ENCODE results near the gene TRAF4. TPM values are rescaled to one million over a fixed set of nuclear protein-coding genes. Genes with fewer than 3 reads are reported as not detected.
"Not testable (repeated sequence)": the region's sequence is repeated elsewhere in the genome, so short reads cannot be mapped to it uniquely, and the experiment has no call there.

Gene TRAF4
- total RNA-seq, 1 experiment from 2014 or later: 216 TPM

DNA sequence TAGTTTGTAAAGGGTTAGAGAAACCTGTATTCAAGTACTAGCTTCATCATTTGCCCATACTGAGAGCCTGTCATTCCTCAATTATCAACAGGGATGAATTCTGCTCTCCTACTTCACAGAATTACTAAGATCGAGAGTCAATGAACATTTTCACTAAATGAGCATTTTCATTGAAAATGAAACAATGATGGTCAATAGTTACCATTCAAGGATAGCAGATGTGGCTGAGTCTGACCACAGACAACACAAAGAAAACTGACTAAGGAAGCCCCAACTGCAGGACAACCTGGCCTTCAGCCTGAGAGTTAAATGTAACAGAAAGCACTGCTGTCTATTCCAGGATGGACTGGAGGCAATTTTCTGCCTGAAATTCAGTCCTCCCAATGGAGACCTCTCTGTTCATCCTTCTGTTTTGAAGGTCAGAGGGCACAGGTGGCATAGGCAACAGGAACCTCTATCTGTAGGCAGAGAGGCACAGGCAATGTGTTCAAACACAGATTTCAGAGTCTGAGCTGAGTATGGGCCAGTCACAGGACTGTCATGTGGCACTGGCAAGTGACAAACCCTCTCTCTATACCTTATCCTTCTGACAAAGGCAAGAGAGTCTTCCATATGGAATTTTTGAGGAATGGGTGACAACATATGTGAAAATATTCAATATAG lies 19.5 kb downstream of the TRAF4 start:
- DNase-seq: no peak
- no peaks in the 10 kb centered on the region for H3K27me3 ChIP-seq (ENCODE audit: control insufficient read depth, insufficient read depth, low read length)
- H3K4me3 ChIP-seq (ENCODE audit: insufficient read depth, low read depth, low read length): no peak overlapping the region
- peaks cover 23% of the 10 kb centered on the region for H3K36me3 ChIP-seq (replicated peaks; ENCODE audit: control insufficient read depth, insufficient read depth, low read length)

DNA sequence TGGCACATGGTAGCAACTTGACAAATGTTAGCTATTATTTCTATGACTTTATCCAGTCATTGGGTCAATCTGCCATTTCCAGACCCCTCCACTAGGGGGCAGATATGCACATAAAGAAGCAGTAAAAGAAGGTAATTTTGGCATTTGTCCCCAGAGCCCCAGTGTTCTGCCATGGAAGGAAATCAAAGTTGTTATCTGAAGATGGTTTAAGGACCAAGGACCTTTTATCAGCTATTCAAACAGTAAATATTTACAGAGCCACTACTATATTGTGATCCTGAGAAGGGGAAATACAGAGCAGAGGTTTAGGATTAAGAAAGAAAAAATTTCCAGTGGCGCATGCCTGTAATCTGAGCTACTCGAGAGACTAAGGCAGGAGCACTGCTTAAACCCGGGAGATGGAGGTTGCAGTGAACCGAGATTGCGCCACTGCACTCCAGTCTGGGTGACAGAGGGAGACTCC lies 20.0 kb downstream of the TRAF4 start:
- Histone ChIP-seq H3K4me3 (ENCODE audit: insufficient read depth, low read depth, low read length) (no peak overlapping the region), H3K27me3 (ENCODE audit: control insufficient read depth, insufficient read depth, low read length) (no peaks in the 10 kb centered on the region), H3K36me3 (replicated peaks; ENCODE audit: control insufficient read depth, insufficient read depth, low read length) (peaks cover 17% of the 10 kb centered on the region)
- peak; percentile 71 for DNase-seq

DNA sequence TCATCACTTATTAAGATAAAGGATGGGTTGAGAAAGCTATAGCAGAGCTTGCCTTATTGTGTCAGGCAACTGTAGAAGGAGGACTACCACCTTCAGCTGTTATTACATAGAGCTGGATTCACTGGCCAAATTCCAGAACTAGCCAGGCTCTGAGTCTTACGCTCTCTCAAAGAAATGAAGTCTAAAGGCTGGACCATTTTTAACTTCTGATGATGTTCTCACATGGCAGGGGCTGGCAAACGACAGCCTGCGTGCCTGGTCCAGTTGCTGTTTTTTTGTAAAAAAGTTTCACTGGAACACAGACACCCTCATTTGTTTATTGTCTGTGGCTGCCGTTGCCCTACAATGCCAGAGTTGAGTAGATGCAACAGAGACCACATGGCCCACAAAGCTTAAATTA lies 21.2 kb downstream of the TRAF4 start:
- Histone ChIP-seq H3K36me3 (replicated peaks; ENCODE audit: control insufficient read depth, insufficient read depth, low read length) (peaks cover 7% of the 10 kb centered on the region), H3K27me3 (ENCODE audit: control insufficient read depth, insufficient read depth, low read length) (no peaks in the 10 kb centered on the region), H3K4me3 (ENCODE audit: insufficient read depth, low read depth, low read length) (no peak overlapping the region)
- no peak for DNase-seq

DNA sequence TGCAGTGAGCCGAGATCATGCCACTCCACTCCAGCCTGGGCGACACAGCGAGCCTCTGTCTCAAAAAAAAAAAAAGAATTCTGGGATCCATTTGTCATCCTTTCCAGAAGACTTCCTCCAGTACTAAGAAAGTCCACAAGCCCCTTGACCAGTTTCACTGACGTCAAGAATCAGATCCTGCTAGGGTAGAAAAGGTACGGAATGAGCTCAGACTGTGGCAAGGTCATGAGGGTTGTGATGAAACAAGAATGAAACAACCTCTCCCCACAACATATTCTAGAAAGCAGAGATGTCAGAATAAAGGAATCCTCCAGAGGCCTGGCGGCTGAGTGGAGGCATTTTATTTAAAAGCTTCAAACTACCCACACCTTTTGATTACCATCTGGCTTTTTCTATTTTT lies 29.9 kb downstream of the TRAF4 start:
- Histone ChIP-seq H3K27me3 (ENCODE audit: control insufficient read depth, insufficient read depth, low read length) (no peaks in the 10 kb centered on the region), H3K4me3 (ENCODE audit: insufficient read depth, low read depth, low read length) (no peak overlapping the region), H3K36me3 (replicated peaks; ENCODE audit: control insufficient read depth, insufficient read depth, low read length) (no peaks in the 10 kb centered on the region)
- no peak for DNase-seq

DNA sequence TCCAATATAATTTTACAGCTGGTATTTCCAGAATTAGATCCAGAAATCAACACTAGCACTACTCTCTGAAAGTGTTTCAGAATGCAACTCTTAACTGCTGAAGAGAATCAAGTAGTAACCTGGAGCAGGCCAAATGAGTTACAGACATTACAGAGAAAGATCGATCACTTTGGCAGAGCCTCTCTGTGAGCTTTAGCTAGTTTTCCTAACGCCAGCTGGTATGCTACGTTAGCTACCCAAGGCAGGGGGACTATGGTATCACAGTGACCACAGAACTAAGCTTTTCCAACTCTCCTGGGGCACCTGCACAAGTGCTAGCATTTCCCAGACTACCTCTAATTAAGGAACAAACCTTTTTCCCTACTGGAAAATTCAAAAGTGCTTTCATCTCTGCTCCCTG lies 30.4 kb downstream of the TRAF4 start:
- no peak for DNase-seq
- Histone ChIP-seq H3K36me3 (replicated peaks; ENCODE audit: control insufficient read depth, insufficient read depth, low read length) (no peaks in the 10 kb centered on the region), H3K4me3 (ENCODE audit: insufficient read depth, low read depth, low read length) (no peak overlapping the region), H3K27me3 (ENCODE audit: control insufficient read depth, insufficient read depth, low read length) (no peaks in the 10 kb centered on the region)

DNA sequence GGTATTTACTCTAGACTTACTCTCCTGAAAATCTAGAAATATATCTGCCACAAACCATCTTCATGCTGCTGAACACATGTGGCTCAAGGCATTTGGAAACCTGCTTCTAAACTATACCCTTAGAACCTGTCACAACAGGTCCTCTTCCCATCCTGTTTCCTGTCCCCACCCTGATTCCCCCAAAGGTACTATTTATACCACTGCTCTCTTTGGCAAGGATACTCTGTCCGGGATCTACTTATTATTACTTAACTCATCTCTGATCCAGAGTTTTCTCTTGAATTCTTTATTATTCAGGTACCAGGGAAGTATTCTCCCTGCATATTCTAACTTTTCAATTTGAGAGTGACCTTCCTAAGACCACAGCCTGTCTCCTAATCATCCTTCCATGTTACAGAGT lies 33.4 kb downstream of the TRAF4 start:
- no peak overlapping the region for H3K4me3 ChIP-seq (ENCODE audit: insufficient read depth, low read depth, low read length)
- no peaks in the 10 kb centered on the region for H3K27me3 ChIP-seq (ENCODE audit: control insufficient read depth, insufficient read depth, low read length)
- no peak for DNase-seq
- H3K36me3 ChIP-seq (replicated peaks; ENCODE audit: control insufficient read depth, insufficient read depth, low read length): no peaks in the 10 kb centered on the region; the same call in 1 of the 2 replicates

DNA sequence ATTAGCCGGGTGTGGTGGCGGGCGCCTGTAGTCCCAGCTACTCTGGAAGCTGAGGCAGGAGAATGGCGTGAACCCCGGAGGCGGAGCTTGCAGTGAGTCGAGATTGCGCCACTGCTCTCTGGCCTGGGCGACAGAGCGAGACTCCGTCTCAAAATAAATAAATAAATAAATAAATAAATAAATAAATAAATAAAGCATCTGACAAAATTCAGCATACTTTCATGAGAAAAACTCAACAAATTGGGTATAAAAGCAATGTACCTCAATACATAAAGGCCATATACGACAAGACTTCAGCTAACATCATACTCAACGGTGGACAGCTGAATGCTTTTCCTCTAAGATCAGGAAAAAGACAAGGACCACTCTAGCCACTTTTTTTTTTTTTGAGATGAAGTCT lies 35.8 kb downstream of the TRAF4 start:
- DNase-seq; H3K36me3 ChIP-seq (replicated peaks; ENCODE audit: control insufficient read depth, insufficient read depth, low read length); H3K27me3 ChIP-seq (ENCODE audit: control insufficient read depth, insufficient read depth, low read length); H3K4me3 ChIP-seq (ENCODE audit: insufficient read depth, low read depth, low read length): not testable (repeated sequence)

DNA sequence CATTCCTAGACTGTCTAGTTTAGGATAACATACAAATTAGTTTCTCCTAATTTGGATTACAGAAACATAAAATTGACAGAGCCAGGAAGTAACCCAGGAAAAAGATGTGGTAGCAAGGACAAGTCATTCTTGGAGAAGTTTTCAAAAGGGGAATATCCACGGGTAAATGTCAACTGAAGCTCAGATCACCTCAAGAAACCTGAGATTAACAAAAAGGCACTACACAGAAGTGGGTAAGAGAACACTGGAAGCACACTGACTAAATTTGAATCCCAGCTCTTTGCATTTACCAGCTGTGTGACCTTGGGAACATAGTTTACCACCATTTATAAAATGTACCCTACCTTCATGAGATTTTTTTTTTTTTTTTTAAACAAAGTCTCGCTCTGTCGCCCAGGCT lies 39.4 kb downstream of the TRAF4 start:
- no peaks in the 10 kb centered on the region; the same call in 1 of the 2 replicates for H3K36me3 ChIP-seq (replicated peaks; ENCODE audit: control insufficient read depth, insufficient read depth, low read length)
- DNase-seq: no peak
- no peak overlapping the region for H3K4me3 ChIP-seq (ENCODE audit: insufficient read depth, low read depth, low read length)
- no peaks in the 10 kb centered on the region for H3K27me3 ChIP-seq (ENCODE audit: control insufficient read depth, insufficient read depth, low read length)

DNA sequence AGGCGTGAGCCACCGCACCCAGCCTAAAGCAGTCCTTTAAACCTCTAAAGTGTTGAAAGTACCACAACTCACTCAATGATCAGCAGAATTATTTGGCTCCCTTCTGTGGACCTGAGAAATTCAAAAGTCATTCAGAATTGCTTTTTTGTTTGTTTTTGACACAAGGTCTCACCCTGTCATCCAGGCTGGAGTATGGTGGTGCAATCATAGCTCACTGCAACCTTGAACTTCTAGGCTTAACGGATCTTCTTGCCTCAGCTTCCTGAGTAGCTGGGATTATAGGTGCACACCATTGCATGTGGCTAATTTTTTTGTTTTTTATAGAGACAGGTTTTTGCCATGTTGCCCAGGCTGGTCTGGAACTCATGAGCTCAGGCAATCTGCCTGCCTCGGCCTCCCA lies 44.3 kb downstream of the TRAF4 start:
- no peak overlapping the region for H3K4me3 ChIP-seq (ENCODE audit: insufficient read depth, low read depth, low read length)
- H3K36me3 ChIP-seq (replicated peaks; ENCODE audit: control insufficient read depth, insufficient read depth, low read length): no peaks in the 10 kb centered on the region; the same call in none of the 2 replicates
- no peak for DNase-seq
- H3K27me3 ChIP-seq (ENCODE audit: control insufficient read depth, insufficient read depth, low read length): no peaks in the 10 kb centered on the region

DNA sequence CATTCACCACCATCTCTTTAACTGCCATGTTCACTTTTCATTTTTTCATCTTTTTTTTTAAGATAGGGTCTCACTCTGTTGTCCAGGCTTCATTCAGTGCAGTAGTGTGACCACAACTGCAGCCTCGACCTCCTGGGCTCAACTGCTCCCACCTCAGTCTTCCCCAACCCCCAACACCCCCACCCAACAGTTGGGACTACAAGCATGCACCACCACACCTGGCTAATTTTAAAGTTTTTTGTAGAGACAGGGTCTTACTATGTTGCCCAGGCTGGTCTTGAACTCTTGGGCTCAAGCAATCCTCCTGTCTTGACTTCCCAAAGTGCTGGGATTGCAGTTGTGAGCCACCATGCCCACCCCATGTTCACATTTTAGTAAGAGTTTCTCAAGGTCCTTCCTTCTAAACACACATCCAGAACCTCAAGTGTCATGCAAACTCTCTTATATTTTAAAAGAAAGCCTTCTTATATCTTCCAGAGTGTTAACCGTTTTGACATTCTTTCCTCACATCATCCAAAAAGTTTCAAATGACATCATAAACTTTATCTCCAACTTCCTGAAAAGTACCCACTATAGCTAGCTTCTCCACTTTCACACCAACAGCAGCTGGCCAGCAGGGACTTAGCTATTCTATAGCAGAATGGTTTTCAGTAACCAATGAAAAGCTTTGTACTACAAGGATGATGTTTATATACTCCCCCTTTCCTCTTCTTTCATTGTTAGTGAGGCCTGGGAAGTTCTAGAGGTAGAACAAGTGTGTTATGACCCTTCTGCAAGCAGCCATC lies 49.3 kb downstream of the TRAF4 start:
- Histone ChIP-seq H3K4me3 (ENCODE audit: insufficient read depth, low read depth, low read length) (no peak overlapping the region), H3K36me3 (replicated peaks; ENCODE audit: control insufficient read depth, insufficient read depth, low read length) (no peaks in the 10 kb centered on the region; the same call in none of the 2 replicates), H3K27me3 (ENCODE audit: control insufficient read depth, insufficient read depth, low read length) (no peaks in the 10 kb centered on the region)
- DNase-seq: no peak

DNA sequence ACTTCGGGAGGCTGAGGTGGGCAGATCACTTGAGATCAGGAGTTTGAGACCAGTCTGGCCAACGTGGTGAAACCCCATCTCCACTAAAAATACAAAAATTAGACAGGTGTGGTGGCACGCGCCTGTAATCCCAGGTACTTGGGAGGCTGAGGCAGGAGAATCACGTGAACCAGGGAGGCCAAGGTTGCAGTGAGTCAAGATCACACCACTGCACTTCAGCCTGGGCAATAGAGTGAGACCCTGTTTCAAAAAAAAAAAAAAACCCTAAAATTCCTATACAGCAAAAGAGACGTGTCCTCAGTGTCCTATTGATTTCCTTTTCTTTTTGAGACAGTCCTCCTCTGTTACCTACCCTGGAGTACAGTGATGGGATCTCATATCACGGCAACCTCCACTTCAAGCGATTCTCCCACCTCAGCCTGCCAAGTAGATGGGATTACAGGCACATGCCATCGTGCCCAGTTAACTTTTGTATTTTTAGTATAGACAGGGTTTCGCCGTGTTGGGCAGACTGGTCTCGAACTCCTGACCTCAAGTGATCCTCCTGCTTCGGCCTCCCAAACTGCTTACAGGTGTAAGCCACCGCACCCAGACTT lies 51.1 kb downstream of the TRAF4 start:
- not testable (repeated sequence) for DNase-seq; H3K27me3 ChIP-seq (ENCODE audit: control insufficient read depth, insufficient read depth, low read length); H3K36me3 ChIP-seq (replicated peaks; ENCODE audit: control insufficient read depth, insufficient read depth, low read length); H3K4me3 ChIP-seq (ENCODE audit: insufficient read depth, low read depth, low read length)

DNA sequence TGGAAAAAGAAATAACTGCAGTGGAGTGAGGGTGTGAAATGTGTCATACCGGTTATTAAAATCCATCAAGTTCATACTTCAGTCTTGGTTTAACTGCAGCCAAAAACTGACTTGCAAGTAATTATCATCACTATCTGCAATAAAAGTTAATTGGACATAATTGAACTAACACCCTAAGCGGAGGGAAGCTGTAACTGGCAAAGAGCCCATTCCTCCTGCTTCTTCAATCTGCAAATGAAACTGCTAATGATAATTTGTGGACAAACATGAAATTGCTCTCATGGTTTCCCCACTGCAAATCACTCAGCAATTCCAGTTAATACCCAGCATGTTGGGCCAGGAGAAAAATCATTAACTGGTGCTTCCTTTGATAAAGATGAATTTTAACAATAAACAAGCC lies 52.3 kb downstream of the TRAF4 start:
- Histone ChIP-seq H3K4me3 (ENCODE audit: insufficient read depth, low read depth, low read length) (no peak overlapping the region), H3K36me3 (replicated peaks; ENCODE audit: control insufficient read depth, insufficient read depth, low read length) (no peaks in the 10 kb centered on the region), H3K27me3 (ENCODE audit: control insufficient read depth, insufficient read depth, low read length) (no peaks in the 10 kb centered on the region)
- no peak for DNase-seq
